ENCODE measurements around the gene KPNA1.

Gene KPNA1

GRCh38 chr3:122397201-122397600, 117.5 kb downstream of the KPNA1 start:
- no peak for TF ChIP-seq MYC (IDR thresholded peaks at IDR 0.05; ENCODE audit: low read depth, low read length)
- no peak for TF ChIP-seq POLR2A (IDR thresholded peaks at IDR 0.05; ENCODE audit: extremely low read depth, insufficient read length)
- no peak for TF ChIP-seq CTCF (IDR thresholded peaks at IDR 0.05; ENCODE audit: low read depth, low read length)
- no peak for TF ChIP-seq MAX (IDR thresholded peaks at IDR 0.05; ENCODE audit: low read depth, low read length)
- no peak for DNase-seq (ENCODE audit: low read depth)
- H3K4me3 ChIP-seq (ENCODE audit: low read depth, low read length): no peak overlapping the region

- H3K4me3 ChIP-seq (ENCODE audit: low read depth, low read length): no peak overlapping the region
- no peak for TF ChIP-seq MAX (IDR thresholded peaks at IDR 0.05; ENCODE audit: low read depth, low read length)
- TF ChIP-seq MYC (IDR thresholded peaks at IDR 0.05; ENCODE audit: low read depth, low read length): no peak
- no peak for TF ChIP-seq CTCF (IDR thresholded peaks at IDR 0.05; ENCODE audit: low read depth, low read length)
- no peak for TF ChIP-seq POLR2A (IDR thresholded peaks at IDR 0.05; ENCODE audit: extremely low read depth, insufficient read length)
- no peak for DNase-seq (ENCODE audit: low read depth)
Observed at GRCh38 chr3:122396511-122396910, 118.2 kb downstream of the KPNA1 start.

GRCh38 chr3:122395582-122395981, 119.2 kb downstream of the KPNA1 start:
- no peak for DNase-seq (ENCODE audit: low read depth)
- H3K4me3 ChIP-seq (ENCODE audit: low read depth, low read length): no peak overlapping the region
- TF ChIP-seq MAX (IDR thresholded peaks at IDR 0.05; ENCODE audit: low read depth, low read length): no peak
- no peak for TF ChIP-seq CTCF (IDR thresholded peaks at IDR 0.05; ENCODE audit: low read depth, low read length)

GRCh38 chr3:122394173-122394572, 120.6 kb downstream of the KPNA1 start:
- no peak for TF ChIP-seq MYC (IDR thresholded peaks at IDR 0.05; ENCODE audit: low read depth, low read length)
- no peak for TF ChIP-seq POLR2A (IDR thresholded peaks at IDR 0.05; ENCODE audit: extremely low read depth, insufficient read length)
- TF ChIP-seq CTCF (IDR thresholded peaks at IDR 0.05; ENCODE audit: low read depth, low read length): no peak
- no peak for TF ChIP-seq MAX (IDR thresholded peaks at IDR 0.05; ENCODE audit: low read depth, low read length)
- no peak overlapping the region for H3K4me3 ChIP-seq (ENCODE audit: low read depth, low read length)
- no peak for DNase-seq (ENCODE audit: low read depth)

GRCh38 chr3:122392868-122393844, 121.6 kb downstream of the KPNA1 start:
- TF ChIP-seq CTCF (IDR thresholded peaks at IDR 0.05; ENCODE audit: low read depth, low read length) (peak; percentile 49), MYC (IDR thresholded peaks at IDR 0.05; ENCODE audit: low read depth, low read length) (no peak)
- DNase-seq (ENCODE audit: low read depth): peak; percentile 66
- H3K4me3 ChIP-seq (ENCODE audit: low read depth, low read length): no peak overlapping the region
